Fibroblast of lung (primary cell): Measurements from ENCODE around the gene TOPORS. TPM values are rescaled to one million over a fixed set of nuclear protein-coding genes. Genes with fewer than 3 reads are reported as not detected.

ENCODE experiments used
- DNase-seq, 2 donors: peaks; one replicate each; pipeline versions ENCODE4 v3.0.0 to v3.0.0-alpha.2; 2010; ENCODE audit warnings: low read depth in 2 of 2
- H2AFZ ChIP-seq: 2 replicates; pipeline ENCODE4 v1.5.1; 2012; ENCODE audit warnings: low read length, control low read depth, inconsistent platforms
- H3K27ac ChIP-seq: 2 replicates; pipeline ENCODE4 v1.5.1; 2011; ENCODE audit warnings: low read length, control low read depth; ENCODE audit not compliant: insufficient read depth
- H3K27me3 ChIP-seq: 2 replicates; pipeline ENCODE4 v1.5.1; 2011; ENCODE audit warnings: mild to moderate bottlenecking, low read length; ENCODE audit not compliant: control insufficient read depth, insufficient read depth
- H3K36me3 ChIP-seq: 2 replicates; pipeline ENCODE4 v1.5.1; 2011; ENCODE audit warnings: low read length; ENCODE audit not compliant: control insufficient read depth, insufficient read depth
- H3K4me1 ChIP-seq: 2 replicates; pipeline ENCODE4 v1.5.1; 2011; ENCODE audit warnings: low read length; ENCODE audit not compliant: control insufficient read depth, insufficient read depth; ENCODE audit errors: extremely low read depth
- H3K4me2 ChIP-seq: 2 replicates; pipeline ENCODE4 v1.5.1; 2011; ENCODE audit warnings: low read length, control low read depth; ENCODE audit not compliant: insufficient read depth; ENCODE audit errors: extremely low read depth
- H3K4me3 ChIP-seq, 4 experiments: fragments of 200-600 bp in 1 of 4; sonication (generic) in 1 of 4; replicated peaks in 1 of 4; 2 replicates each; pipeline ENCODE4 v1.5.1; 2011 to 2016; ENCODE audit warnings: low read length in 4 of 4, low read depth in 3 of 4, mild to moderate bottlenecking in 3 of 4, control low read depth in 2 of 4, inconsistent platforms in 1 of 4, mixed read lengths in 1 of 4; ENCODE audit not compliant: insufficient read depth in 1 of 4; ENCODE audit errors: control extremely low read depth in 1 of 4
- H3K79me2 ChIP-seq: 2 replicates; pipeline ENCODE4 v1.5.1; 2012; ENCODE audit warnings: mild to moderate bottlenecking, low read length, inconsistent platforms; ENCODE audit not compliant: control insufficient read depth, insufficient read depth
- H3K9ac ChIP-seq: 2 replicates; pipeline ENCODE4 v1.5.1; 2011; ENCODE audit warnings: mild to moderate bottlenecking, low read length, control low read depth; ENCODE audit not compliant: insufficient read depth
- H3K9me3 ChIP-seq: 2 replicates; pipeline ENCODE4 v1.5.1; 2012; ENCODE audit warnings: low read depth, low read length; ENCODE audit not compliant: control insufficient read depth, insufficient read depth
- H4K20me1 ChIP-seq: 2 replicates; pipeline ENCODE4 v1.5.1; 2011; ENCODE audit warnings: low read length; ENCODE audit not compliant: control insufficient read depth, insufficient read depth; ENCODE audit errors: extremely low read depth
- CTCF ChIP-seq, 2 donors: IDR thresholded peaks in 1 of 2; conservative IDR thresholded peaks in 1 of 2; 1 replicate in 1 of 2; 2 replicates in 1 of 2; pipeline ENCODE4 v1.5.1; 2011 to 2012; ENCODE audit warnings: low read length in 2 of 2, control low read depth in 1 of 2, inconsistent platforms in 1 of 2, low read depth in 1 of 2, mild to moderate bottlenecking in 1 of 2
- EZH2 ChIP-seq: IDR thresholded peaks from 2 replicates; pipeline ENCODE4 v1.5.1; 2012; ENCODE audit warnings: low read length, control low read depth, mild to moderate bottlenecking; ENCODE audit errors: missing control alignments
- polyA plus RNA-seq, 2 donors: library from polyadenylated mRNA; depleted of rRNA in 1 of 2; stranded (reverse) in 1 of 2; unstranded in 1 of 2; fragments of >200 nt; gene quantifications; 2 replicates each; pipeline ENCODE4 v1.2.1, GENCODE V29; 2011 to 2012; ENCODE audit warnings: missing spikeins in 1 of 2
- total RNA-seq: library from RNA; depleted of rRNA; stranded (reverse); fragments of >200 nt; gene quantifications from 2 replicates; pipeline ENCODE4 v1.2.1, GENCODE V29; 2014

The TOPORS gene
- total and polyA plus RNA-seq, 2 donors (not counting 1 experiment from before 2014, with no cell fraction given), result 20.2 to 32.0 TPM

DNA sequence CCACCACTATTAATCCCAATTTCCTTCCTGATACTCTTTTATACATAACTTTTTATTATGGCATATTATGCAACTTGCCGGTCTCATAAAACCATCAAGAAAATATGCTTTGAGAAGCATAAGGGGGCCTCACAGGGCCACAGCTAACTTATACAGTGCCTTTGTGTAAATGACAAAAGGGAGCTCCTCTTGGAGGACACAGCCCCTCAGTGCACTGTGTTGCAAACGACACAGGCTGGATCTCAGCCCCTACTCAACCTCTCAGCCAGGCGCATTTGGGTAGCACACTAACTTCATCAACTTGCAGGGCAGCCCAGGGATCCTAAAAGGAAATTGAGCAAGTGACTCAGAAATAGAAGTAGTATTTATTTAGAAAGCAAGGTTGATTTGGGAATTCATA is 61.8 kb downstream of the TOPORS start:
- no peak for TF ChIP-seq EZH2
- no peak for TF ChIP-seq CTCF (conservative IDR thresholded peaks at IDR 0.05 in 1 of 2, IDR thresholded peaks at IDR 0.05 in 1 of 2; ENCODE audit: low read depth in 1 of 2, low read length in 2 of 2)
- no peak overlapping the region for H2AFZ ChIP-seq
- no peak for DNase-seq
- no peaks in the 10 kb centered on the region for H4K20me1 ChIP-seq
- no peak overlapping the region for H3K9ac ChIP-seq
- H3K9me3 ChIP-seq, result no peaks in the 10 kb centered on the region
- no peak overlapping the region for H3K4me3 ChIP-seq
- H3K79me2 ChIP-seq, result no peaks in the 10 kb centered on the region
- no peak overlapping the region for H3K4me2 ChIP-seq
- H3K27ac ChIP-seq, result no peak overlapping the region
- H3K36me3 ChIP-seq, result peaks cover 2% of the 10 kb centered on the region
- H3K27me3 ChIP-seq, result no peaks in the 10 kb centered on the region
- peaks cover 4% of the 10 kb centered on the region for H3K4me1 ChIP-seq

Other genes starting within 250 kb of the TOPORS start
- 51.1 and 77.8 TPM in 2 replicates for gene ACO1, start 167.9 kb downstream of the TOPORS start, total RNA-seq
- 147 and 158 TPM in 2 replicates for gene ACO1, start 167.9 kb downstream of the TOPORS start, polyA plus RNA-seq
- gene RIGI, start 26.4 kb downstream of the TOPORS start, total RNA-seq, result 10.3 and 13.2 TPM in 2 replicates
- gene RIGI, start 26.4 kb downstream of the TOPORS start, polyA plus RNA-seq, result 6.7 and 8.8 TPM in 2 replicates
- gene SMIM27, start 259 bp downstream of the TOPORS start, total RNA-seq, result 2.3 and 8.3 TPM in 2 replicates
- gene SMIM27, start 259 bp downstream of the TOPORS start, polyA plus RNA-seq, result 2.7 and 2.8 TPM in 2 replicates
- gene NDUFB6, start 20.6 kb upstream of the TOPORS start, total RNA-seq, result 21.8 and 35.5 TPM in 2 replicates
- 60.9 and 82.2 TPM in 2 replicates for gene NDUFB6, start 20.6 kb upstream of the TOPORS start, polyA plus RNA-seq
- gene TAF1L, start 83.1 kb upstream of the TOPORS start, total RNA-seq, result under 0.01 TPM in 2 replicates
- not detected in 2 replicates for gene TAF1L, start 83.1 kb upstream of the TOPORS start, polyA plus RNA-seq
- gene TMEM215, start 231.0 kb upstream of the TOPORS start, total RNA-seq, result not detected in 2 replicates
- gene TMEM215, start 231.0 kb upstream of the TOPORS start, polyA plus RNA-seq, result not detected in 2 replicates